ENCODE data around the gene CHP2. TPM values are rescaled to one million over a fixed set of nuclear protein-coding genes. Genes with fewer than 3 reads are reported as not detected.

The CHP2 gene
- total RNA-seq, 1 donor from 2014 or later = not detected

DNA sequence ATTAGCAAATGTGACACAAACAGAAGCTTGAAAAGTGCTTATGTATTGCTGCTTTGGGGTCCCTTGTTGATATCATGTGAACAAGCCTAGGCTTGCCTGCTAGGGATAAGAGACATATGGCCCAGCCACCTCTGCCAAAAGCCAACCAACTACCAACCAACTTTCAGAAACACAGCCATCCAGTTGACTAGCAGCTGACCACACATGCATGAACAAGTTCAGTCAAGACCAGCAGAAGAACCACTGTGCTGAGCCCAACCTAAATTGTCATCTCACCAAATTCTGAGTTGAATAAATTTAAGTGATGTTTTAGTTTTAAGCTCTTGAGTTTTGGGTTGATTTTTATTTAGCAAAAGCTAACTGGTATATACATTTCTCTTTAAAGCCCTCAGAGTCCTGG lies 45.3 kb upstream of the CHP2 start:
- Histone ChIP-seq H3K4me2 (ENCODE audit: low read length) (no peak overlapping the region), H4K20me1 (ENCODE audit: insufficient read depth, low read length) (no peaks in the 10 kb centered on the region), H3K27me3 (ENCODE audit: insufficient read depth, low read length) (peaks cover 14% of the 10 kb centered on the region), H2AFZ (ENCODE audit: low read depth, low read length) (no peak overlapping the region), H3K9me3 (ENCODE audit: insufficient read depth, low read depth, low read length) (no peaks in the 10 kb centered on the region), H3K36me3 (ENCODE audit: insufficient read depth, low read length) (no peaks in the 10 kb centered on the region), H3K79me2 (ENCODE audit: insufficient read depth, low read length) (no peaks in the 10 kb centered on the region), H3K9ac (ENCODE audit: low read length) (no peak overlapping the region), H3K27ac (ENCODE audit: low read depth, low read length) (no peak overlapping the region), H3K4me1 (ENCODE audit: insufficient read depth, low read length) (no peaks in the 10 kb centered on the region), H3K4me3 (ENCODE audit: insufficient read depth, low read depth, low read length) (no peak overlapping the region)
- Mint-ChIP-seq H3K4me1 (ENCODE audit: low read depth, unreplicated experiment) (no peaks in the 10 kb centered on the region), H3K36me3 (ENCODE audit: low read depth, unreplicated experiment) (peaks cover 2% of the 10 kb centered on the region), H3K4me3 (ENCODE audit: unreplicated experiment) (no peak overlapping the region), H3K9me3 (ENCODE audit: unreplicated experiment) (peaks cover 15% of the 10 kb centered on the region), H3K27me3 (ENCODE audit: low read depth, unreplicated experiment) (peaks cover 40% of the 10 kb centered on the region), H3K27ac (ENCODE audit: unreplicated experiment) (no peak overlapping the region)
- FAIRE-seq (no peak), DNase-seq (ENCODE audit: low read depth) (no peak)
- no peak for TF ChIP-seq EZH2 (IDR thresholded peaks at IDR 0.05; ENCODE audit: insufficient read depth, low read length)
- TF ChIP-seq, protein P1, sequence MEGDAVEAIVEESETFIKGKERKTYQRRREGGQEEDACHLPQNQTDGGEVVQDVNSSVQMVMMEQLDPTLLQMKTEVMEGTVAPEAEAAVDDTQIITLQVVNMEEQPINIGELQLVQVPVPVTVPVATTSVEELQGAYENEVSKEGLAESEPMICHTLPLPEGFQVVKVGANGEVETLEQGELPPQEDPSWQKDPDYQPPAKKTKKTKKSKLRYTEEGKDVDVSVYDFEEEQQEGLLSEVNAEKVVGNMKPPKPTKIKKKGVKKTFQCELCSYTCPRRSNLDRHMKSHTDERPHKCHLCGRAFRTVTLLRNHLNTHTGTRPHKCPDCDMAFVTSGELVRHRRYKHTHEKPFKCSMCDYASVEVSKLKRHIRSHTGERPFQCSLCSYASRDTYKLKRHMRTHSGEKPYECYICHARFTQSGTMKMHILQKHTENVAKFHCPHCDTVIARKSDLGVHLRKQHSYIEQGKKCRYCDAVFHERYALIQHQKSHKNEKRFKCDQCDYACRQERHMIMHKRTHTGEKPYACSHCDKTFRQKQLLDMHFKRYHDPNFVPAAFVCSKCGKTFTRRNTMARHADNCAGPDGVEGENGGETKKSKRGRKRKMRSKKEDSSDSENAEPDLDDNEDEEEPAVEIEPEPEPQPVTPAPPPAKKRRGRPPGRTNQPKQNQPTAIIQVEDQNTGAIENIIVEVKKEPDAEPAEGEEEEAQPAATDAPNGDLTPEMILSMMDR (IDR thresholded peaks at IDR 0.05; ENCODE audit: insufficient read depth, low read depth, low read length) = no peak

DNA sequence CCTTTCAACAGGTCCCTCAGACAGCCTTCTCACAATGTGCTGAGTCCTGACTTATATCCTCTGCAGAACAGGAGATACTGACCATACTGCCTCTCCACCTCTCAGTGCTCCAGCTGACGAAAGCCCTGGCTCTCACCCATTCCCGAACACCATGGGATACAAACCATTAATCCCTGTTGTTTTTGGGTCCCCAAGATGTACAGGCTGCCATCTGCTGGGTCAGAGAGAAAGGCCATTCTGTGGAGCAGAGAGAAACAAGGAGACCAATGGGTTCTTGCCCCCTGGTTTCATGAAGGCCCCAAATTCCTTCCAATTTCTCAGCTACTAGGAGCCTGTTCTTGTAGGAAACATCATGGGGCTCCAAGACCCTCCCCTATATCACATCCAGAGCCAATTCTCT lies 44.8 kb upstream of the CHP2 start:
- H3K9me3 ChIP-seq (ENCODE audit: insufficient read depth, low read depth, low read length) = no peaks in the 10 kb centered on the region
- no peak overlapping the region for H3K4me3 Mint-ChIP-seq (ENCODE audit: unreplicated experiment)
- H3K79me2 ChIP-seq (ENCODE audit: insufficient read depth, low read length) = no peaks in the 10 kb centered on the region
- H3K36me3 ChIP-seq (ENCODE audit: insufficient read depth, low read length) = no peaks in the 10 kb centered on the region
- H4K20me1 ChIP-seq (ENCODE audit: insufficient read depth, low read length) = no peaks in the 10 kb centered on the region
- no peak overlapping the region for H3K27ac ChIP-seq (ENCODE audit: low read depth, low read length)
- H3K9me3 Mint-ChIP-seq (ENCODE audit: unreplicated experiment) = peaks cover 16% of the 10 kb centered on the region
- FAIRE-seq (no peak), DNase-seq (ENCODE audit: low read depth) (no peak)
- peaks cover 42% of the 10 kb centered on the region for H3K27me3 Mint-ChIP-seq (ENCODE audit: low read depth, unreplicated experiment)
- H3K27ac Mint-ChIP-seq (ENCODE audit: unreplicated experiment) = no peak overlapping the region
- H2AFZ ChIP-seq (ENCODE audit: low read depth, low read length) = no peak overlapping the region
- peaks cover 3% of the 10 kb centered on the region for H3K36me3 Mint-ChIP-seq (ENCODE audit: low read depth, unreplicated experiment)
- no peak overlapping the region for H3K4me2 ChIP-seq (ENCODE audit: low read length)
- no peaks in the 10 kb centered on the region for H3K4me1 Mint-ChIP-seq (ENCODE audit: low read depth, unreplicated experiment)
- TF ChIP-seq, protein P1 (IDR thresholded peaks at IDR 0.05; ENCODE audit: insufficient read depth, low read depth, low read length) = no peak
- no peak for TF ChIP-seq EZH2 (IDR thresholded peaks at IDR 0.05; ENCODE audit: insufficient read depth, low read length)
- H3K4me3 ChIP-seq (ENCODE audit: insufficient read depth, low read depth, low read length) = no peak overlapping the region
- no peaks in the 10 kb centered on the region for H3K4me1 ChIP-seq (ENCODE audit: insufficient read depth, low read length)
- H3K27me3 ChIP-seq (ENCODE audit: insufficient read depth, low read length) = peaks cover 17% of the 10 kb centered on the region
- no peak overlapping the region for H3K9ac ChIP-seq (ENCODE audit: low read length)

DNA sequence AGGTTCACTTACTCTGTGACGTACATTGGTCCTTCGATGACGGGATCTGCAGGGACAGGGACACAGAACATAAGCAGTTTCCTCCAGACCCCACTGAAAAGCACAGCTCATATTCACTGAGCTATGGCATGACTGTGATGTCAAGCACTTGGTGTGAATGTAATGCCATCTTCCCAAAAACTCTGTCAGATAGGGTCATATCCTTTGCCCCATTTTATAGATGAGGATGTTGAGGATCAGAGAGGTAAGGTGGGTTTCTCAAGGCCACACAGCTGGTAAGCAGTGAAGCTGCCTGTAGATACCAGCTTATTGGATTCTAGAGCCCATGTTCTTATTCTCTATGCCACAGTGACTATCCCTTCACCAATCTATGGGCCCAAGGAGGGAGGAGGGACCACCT lies 44.3 kb upstream of the CHP2 start:
- no peak overlapping the region for H3K4me2 ChIP-seq (ENCODE audit: low read length)
- H3K9ac ChIP-seq (ENCODE audit: low read length) = no peak overlapping the region
- no peaks in the 10 kb centered on the region for H4K20me1 ChIP-seq (ENCODE audit: insufficient read depth, low read length)
- no peak overlapping the region for H3K27ac ChIP-seq (ENCODE audit: low read depth, low read length)
- no peak overlapping the region for H3K4me3 ChIP-seq (ENCODE audit: insufficient read depth, low read depth, low read length)
- no peaks in the 10 kb centered on the region for H3K9me3 ChIP-seq (ENCODE audit: insufficient read depth, low read depth, low read length)
- no peaks in the 10 kb centered on the region for H3K4me1 ChIP-seq (ENCODE audit: insufficient read depth, low read length)
- H3K79me2 ChIP-seq (ENCODE audit: insufficient read depth, low read length) = no peaks in the 10 kb centered on the region
- no peaks in the 10 kb centered on the region for H3K36me3 ChIP-seq (ENCODE audit: insufficient read depth, low read length)
- Mint-ChIP-seq H3K27ac (ENCODE audit: unreplicated experiment) (no peak overlapping the region), H3K4me3 (ENCODE audit: unreplicated experiment) (no peak overlapping the region), H3K27me3 (ENCODE audit: low read depth, unreplicated experiment) (peaks cover 40% of the 10 kb centered on the region), H3K9me3 (ENCODE audit: unreplicated experiment) (peaks cover 16% of the 10 kb centered on the region), H3K36me3 (ENCODE audit: low read depth, unreplicated experiment) (peaks cover 3% of the 10 kb centered on the region), H3K4me1 (ENCODE audit: low read depth, unreplicated experiment) (no peaks in the 10 kb centered on the region)
- no peak for FAIRE-seq
- no peak for TF ChIP-seq EZH2 (IDR thresholded peaks at IDR 0.05; ENCODE audit: insufficient read depth, low read length)
- TF ChIP-seq, protein P1 (IDR thresholded peaks at IDR 0.05; ENCODE audit: insufficient read depth, low read depth, low read length) = no peak
- H2AFZ ChIP-seq (ENCODE audit: low read depth, low read length) = no peak overlapping the region
- H3K27me3 ChIP-seq (ENCODE audit: insufficient read depth, low read length) = peaks cover 17% of the 10 kb centered on the region
- no peak for DNase-seq (ENCODE audit: low read depth)
